ENCODE data around the gene RUSC2. TPM values are rescaled to one million over a fixed set of nuclear protein-coding genes. Genes with fewer than 3 reads are reported as not detected.

The RUSC2 gene
- total and polyA plus RNA-seq, 10 of the 15 experiments (the other 5 are each of a cell fraction or from before 2014, with no cell fraction given): not detected

GRCh38 chr9:35470340-35470739, 19.6 kb upstream of the RUSC2 start (continued):
- TF ChIP-seq USF1 (IDR thresholded peaks at IDR 0.05; ENCODE audit: borderline replicate concordance, extremely low read length, insufficient read depth, low read depth, low read length) (no peak), NKRF (conservative IDR thresholded peaks at IDR 0.05) (no peak)

GRCh38 chr9:35470894-35471293, 19.0 kb upstream of the RUSC2 start:
- intact Hi-C loops (cut with micrococcal nuclease; ENCODE audit: unreplicated experiment): no loop called here

More at GRCh38 chr9:35470894-35471293, 19.0 kb upstream of the RUSC2 start:
- ChIA-PET POLR2A (no interaction called here), CTCF (interaction anchor here (1.0 kb wide), 1 partner anchor 350 kb away, joined by 3 read pairs; no protein-coding TSS in a partner anchor), RAD21 (ENCODE audit: unreplicated experiment) (interaction anchor here (1.3 kb wide), 1 partner anchor 351 kb away, joined by 4 read pairs; no protein-coding TSS in a partner anchor), SMC1A (ENCODE audit: uncharacterized antibody, unreplicated experiment) (interaction anchor here (1.3 kb wide), 1 partner anchor 212 kb away, joined by 3 read pairs; no protein-coding TSS in a partner anchor)
- Histone ChIP-seq H3K27me3 (replicated peaks in 1 of 2; ENCODE audit: control insufficient read depth in 2 of 2, insufficient read depth in 2 of 2, low read length in 1 of 2) (no peaks in the 10 kb centered on the region), H3K9ac (ENCODE audit: control insufficient read depth, insufficient read depth, low read length) (no peak overlapping the region), H4K20me1 (ENCODE audit: control insufficient read depth, insufficient read depth) (no peaks in the 10 kb centered on the region), H3K9me3 (replicated peaks; ENCODE audit: control insufficient read depth, insufficient read depth, low read length) (no peaks in the 10 kb centered on the region), H3K36me3 (ENCODE audit: control insufficient read depth in 2 of 2, insufficient read depth in 2 of 2, low read length in 1 of 2) (no peaks in the 10 kb centered on the region), H3K4me3 (no peak overlapping the region), H3K79me2 (ENCODE audit: control insufficient read depth, insufficient read depth, low read length) (no peaks in the 10 kb centered on the region), H3K27ac (ENCODE audit: control insufficient read depth, insufficient read depth) (no peak overlapping the region), H3K4me1 (ENCODE audit: control insufficient read depth, insufficient read depth, low read length) (no peaks in the 10 kb centered on the region), H2AFZ (ENCODE audit: control insufficient read depth, low read depth, low read length) (no peak overlapping the region), H3K4me2 (ENCODE audit: control insufficient read depth, insufficient read depth) (no peak overlapping the region)
- TF ChIP-seq EZH2 (IDR thresholded peaks at IDR 0.05; ENCODE audit: borderline replicate concordance, control insufficient read depth, low read depth, low read length) (no peak), CBX5 (IDR thresholded peaks at IDR 0.05; ENCODE audit: low read depth) (no peak), CHD2 (IDR thresholded peaks at IDR 0.05; ENCODE audit: borderline replicate concordance, low read depth, low read length) (no peak), FOXK2 (IDR thresholded peaks at IDR 0.05) (no peak), SMC3 (IDR thresholded peaks at IDR 0.05; ENCODE audit: borderline replicate concordance, low read length) (no peak), MEF2A (IDR thresholded peaks at IDR 0.05; ENCODE audit: insufficient read depth, low read depth, low read length) (no peak), SREBF2 (IDR thresholded peaks at IDR 0.05; ENCODE audit: low read length) (no peak), STAT3 (IDR thresholded peaks at IDR 0.05; ENCODE audit: low read depth, low read length) (no peak)
- 25% methylated on average over 4 of the region's 4 CpGs for WGBS (ENCODE audit: insufficient coverage, insufficient replicate concordance, low lambda C conversion rate, missing lambda C conversion rate)
- ATAC-seq (no peak), DNase-seq (ENCODE audit: low read depth, low spot score) (no peak), FAIRE-seq (no peak)
- BruUV-seq (replicated peaks): no TSS peak
- in situ Hi-C loops (cut with MboI): no loop called here
